ENCODE results near the gene P4HTM.

DNA sequence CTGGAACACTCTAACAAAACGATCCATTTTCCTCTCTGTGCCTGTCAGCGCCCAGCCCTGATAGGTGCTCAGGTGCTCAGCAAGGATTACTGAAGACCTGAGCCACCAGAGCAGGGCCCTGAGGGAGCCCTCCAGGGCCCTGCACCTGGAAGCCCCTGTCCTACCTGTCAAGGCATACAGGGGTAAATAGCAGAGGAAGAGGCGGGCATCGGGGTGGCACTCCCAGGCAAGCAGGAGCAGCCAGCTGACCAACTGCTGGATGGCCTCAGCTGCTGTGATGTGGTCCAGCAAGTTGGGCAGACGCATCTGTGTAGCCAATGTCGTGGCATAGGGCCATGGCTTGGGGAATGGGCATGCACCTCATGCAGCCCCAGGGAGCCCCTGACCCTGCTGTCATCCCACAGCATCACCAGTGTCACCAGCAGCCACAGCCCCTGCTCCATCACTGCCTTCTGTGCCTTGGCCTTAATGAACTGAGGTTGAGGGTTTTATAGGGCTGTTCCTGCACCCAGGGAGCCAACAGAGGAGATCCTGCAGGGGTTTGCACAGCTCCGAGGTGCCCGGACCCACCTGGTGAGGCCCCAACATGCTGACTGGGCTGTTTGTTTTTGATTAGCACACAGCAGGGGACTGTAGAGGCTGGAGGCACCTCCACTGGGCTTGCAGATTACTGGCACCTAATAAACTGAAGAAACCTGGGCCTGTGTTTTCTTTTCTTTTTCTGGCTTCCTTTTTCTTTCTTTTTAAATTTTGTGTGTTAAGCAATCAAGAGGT lies 9.2 kb downstream of the P4HTM start:
- TF ChIP-seq, protein P1, sequence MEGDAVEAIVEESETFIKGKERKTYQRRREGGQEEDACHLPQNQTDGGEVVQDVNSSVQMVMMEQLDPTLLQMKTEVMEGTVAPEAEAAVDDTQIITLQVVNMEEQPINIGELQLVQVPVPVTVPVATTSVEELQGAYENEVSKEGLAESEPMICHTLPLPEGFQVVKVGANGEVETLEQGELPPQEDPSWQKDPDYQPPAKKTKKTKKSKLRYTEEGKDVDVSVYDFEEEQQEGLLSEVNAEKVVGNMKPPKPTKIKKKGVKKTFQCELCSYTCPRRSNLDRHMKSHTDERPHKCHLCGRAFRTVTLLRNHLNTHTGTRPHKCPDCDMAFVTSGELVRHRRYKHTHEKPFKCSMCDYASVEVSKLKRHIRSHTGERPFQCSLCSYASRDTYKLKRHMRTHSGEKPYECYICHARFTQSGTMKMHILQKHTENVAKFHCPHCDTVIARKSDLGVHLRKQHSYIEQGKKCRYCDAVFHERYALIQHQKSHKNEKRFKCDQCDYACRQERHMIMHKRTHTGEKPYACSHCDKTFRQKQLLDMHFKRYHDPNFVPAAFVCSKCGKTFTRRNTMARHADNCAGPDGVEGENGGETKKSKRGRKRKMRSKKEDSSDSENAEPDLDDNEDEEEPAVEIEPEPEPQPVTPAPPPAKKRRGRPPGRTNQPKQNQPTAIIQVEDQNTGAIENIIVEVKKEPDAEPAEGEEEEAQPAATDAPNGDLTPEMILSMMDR (IDR thresholded peaks at IDR 0.05; ENCODE audit: extremely low read depth in 1 of 2, insufficient read depth in 1 of 2, low read depth in 1 of 2, low read length in 2 of 2), result no peak
- no peak for TF ChIP-seq POLR2A (IDR thresholded peaks at IDR 0.05; ENCODE audit: low read depth, low read length)

Measured in endothelial cell of umbilical vein (primary cell).